ENCODE results near the gene UVRAG. TPM values are rescaled to one million over a fixed set of nuclear protein-coding genes. Genes with fewer than 3 reads are reported as not detected.
"Not testable (repeated sequence)": the region's sequence is repeated elsewhere in the genome, so short reads cannot be mapped to it uniquely, and the experiment has no call there.

Gene UVRAG
- total RNA-seq, 1 donor from 2014 or later, result 24.7 TPM

DNA sequence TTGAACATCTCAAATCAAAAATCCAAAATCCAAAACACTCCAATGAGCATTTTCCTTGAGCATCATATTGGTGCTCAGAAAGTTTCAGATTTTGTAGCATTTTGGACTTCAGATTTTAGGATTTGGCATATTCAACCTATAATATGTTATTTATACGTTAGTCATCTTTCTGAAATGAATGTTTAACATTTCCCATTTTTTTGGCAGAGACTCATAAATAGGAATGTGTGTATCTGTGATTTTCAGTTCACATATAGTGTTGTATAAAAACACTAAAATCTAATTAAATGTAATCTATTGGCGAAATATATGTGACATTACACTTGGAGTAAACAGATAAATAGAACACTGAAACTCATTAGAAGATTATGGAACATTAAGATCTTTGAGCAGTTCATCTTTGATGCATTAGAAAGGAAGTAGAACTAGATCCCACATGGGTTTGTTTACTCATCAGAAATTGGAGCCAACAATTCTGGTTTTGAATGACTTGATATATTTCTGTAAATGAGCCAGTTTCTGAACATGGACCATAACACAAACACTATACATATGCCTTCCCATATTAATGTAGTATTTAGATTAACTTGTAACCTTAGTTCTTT is 153.1 kb downstream of the UVRAG start:
- peak; percentile 42 for DNase-seq

DNA sequence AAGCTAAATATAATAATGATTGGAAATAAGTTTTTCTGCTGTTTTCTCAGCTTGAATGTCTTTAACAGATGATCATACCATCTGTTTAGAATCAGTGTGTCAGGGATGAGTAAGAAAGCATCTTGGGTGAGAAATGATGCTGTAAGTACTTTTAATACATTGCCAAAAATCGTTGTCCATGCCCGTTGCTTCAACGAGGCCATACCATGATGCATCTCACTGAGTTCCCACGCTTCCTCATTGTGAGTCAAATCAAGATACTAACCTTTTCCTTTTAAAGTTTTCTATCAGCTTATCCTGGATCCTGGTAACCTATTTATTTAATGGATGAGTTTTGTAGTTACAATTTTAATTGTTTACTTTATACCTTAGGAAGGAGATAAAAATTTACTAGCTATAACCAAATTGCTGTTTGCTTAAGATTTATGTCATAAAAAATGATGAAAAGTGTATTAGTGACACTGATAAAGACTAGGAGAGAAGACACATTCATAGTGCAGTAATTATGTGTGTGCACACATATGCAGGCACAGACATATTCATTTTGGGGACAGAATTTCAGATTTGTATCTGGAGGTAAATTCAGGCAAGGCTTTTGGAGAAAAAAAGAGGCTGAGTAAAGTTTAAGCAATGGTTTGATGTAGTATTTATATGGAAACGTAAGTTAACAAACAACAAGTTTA is 154.8 kb downstream of the UVRAG start:
- DNase-seq, result no peak

- DNase-seq, result not testable (repeated sequence)
Observed at GRCh38 chr11:75973710-75974109, 158.7 kb downstream of the UVRAG start.

DNA sequence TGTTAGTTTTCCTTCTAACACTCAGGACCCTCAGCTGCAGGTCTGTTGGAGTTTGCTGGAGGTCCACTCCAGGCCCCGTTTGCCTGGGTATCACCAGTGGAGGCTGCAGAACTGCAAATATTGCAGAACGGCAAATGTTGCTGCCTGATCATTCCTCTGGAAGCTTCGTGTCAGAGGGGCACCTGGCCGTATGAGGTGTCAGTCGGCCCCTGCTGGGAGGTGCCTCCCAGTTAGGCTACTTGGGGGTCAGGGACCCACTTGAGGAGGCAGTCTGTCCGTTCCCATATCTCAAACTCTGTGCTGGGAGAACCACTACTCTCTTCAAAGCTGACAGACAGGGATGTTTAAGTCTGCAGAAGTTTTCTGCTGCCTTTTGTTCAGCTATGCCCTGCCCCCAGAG is 164.1 kb downstream of the UVRAG start:
- not testable (repeated sequence) for DNase-seq

- DNase-seq, result not testable (repeated sequence)
Observed at GRCh38 chr11:75979479-75980027, 164.5 kb downstream of the UVRAG start.

GRCh38 chr11:75980031-75980430 is 165.0 kb downstream of the UVRAG start:
- DNase-seq, result no peak

DNA sequence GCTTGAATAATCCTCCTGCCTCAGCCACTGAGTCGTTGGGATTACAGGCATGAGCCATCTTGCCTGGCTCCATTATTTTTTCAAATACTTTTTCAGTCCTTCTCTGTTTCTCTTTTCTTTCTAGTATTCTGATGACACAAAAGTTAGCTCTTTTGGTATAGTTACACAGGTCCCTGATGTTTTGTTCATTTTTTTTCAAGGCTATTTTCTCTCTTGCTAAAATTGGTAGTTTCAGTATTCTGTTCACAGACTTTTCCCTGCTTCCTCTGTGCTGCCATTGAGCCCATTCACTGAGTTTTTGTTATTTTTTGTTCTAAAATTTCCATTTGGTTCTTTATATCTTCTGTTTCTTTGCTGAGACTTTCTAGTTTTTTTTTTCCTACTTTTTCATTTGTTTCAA is 166.5 kb downstream of the UVRAG start:
- DNase-seq, result no peak

DNA sequence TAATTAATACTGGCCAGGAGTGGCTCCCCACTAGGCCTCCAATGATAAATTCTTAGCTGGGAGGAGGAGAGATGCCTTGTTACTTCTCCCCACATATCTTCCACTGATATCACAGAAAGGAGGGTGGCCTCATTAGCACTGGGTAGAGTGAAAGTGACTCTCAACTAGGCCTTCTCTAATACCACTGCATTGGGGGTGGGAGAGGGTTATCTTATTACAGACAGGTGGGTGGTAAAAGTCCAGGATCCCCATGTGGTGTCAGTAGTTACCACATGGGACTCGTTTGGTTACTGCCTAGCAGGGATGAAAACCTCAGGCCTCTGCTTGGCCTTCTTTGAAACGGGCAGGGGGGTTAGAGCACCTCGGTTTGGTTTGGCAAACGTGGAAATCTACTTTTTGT is 167.3 kb downstream of the UVRAG start:
- DNase-seq, result no peak

- peak; percentile 33 for DNase-seq
Observed at GRCh38 chr11:75986966-75987365, 172.0 kb downstream of the UVRAG start.

- DNase-seq, result no peak
Observed at GRCh38 chr11:75993126-75993525, 178.1 kb downstream of the UVRAG start.

DNA sequence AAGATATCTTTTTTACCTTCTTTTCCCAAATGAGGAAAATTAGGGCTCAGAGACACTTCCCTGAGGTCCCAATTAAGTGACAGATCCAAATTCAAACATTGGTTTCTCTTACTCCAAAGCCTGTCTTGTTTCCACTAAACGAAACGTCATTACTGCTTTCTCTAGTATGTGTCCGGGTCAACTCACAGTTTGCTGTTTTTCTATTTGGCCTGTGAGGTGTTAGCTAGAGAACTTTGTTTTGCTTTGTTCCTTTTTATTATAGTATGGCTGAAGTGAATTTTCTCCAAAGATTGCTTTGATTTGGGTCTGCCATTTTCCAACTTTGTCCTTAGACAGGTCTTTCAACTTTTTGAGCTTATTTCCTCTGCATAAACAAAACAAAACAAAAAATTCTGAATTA is 179.6 kb downstream of the UVRAG start:
- DNase-seq, result no peak

DNA sequence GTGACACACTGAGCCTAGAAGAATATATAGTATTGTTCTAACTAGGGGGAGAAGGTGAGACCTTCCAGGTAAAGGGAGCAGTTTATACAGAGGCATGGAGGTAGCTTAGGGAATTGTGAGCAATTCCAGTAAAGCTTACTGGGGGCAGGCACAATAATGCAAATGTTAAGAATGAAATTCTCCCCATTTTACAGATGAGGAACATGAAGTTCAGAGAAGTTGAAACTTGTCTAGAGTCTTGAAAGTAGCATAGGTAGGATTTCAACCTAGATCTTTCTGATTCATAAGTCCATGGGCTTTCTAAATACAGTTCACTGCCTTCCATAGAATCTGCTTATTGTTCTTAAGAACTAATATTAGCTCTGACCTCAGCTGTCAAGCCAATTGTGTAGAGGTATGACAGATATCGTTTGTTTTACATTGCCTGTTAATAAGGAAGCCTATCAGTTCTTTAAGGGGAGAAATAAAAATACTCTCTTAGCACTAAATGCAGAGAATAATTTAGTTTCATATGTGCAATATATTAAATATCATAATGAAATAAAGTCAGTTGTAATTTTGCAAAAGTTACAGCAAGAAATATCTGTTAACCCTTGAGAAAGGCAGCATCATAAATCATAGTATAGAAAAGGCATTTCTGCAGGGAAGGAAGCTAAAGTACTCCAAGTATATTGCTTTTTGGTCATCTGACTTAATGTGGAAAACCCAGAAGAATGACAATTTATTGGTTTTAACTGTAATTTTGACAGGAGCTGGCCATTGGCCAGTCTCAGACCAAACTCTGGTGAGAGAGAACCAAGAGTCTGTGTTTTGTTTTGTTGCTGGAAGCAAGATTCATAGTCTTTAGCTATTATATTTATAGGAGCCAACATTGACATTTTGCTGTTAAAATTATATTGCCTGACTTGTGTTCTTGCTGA is 181.8 kb downstream of the UVRAG start:
- peak; percentile 38 for DNase-seq

GRCh38 chr11:76004400-76004799 is 189.4 kb downstream of the UVRAG start:
- no peak for DNase-seq

GRCh38 chr11:76005756-76006155 is 190.7 kb downstream of the UVRAG start:
- no peak for DNase-seq

DNA sequence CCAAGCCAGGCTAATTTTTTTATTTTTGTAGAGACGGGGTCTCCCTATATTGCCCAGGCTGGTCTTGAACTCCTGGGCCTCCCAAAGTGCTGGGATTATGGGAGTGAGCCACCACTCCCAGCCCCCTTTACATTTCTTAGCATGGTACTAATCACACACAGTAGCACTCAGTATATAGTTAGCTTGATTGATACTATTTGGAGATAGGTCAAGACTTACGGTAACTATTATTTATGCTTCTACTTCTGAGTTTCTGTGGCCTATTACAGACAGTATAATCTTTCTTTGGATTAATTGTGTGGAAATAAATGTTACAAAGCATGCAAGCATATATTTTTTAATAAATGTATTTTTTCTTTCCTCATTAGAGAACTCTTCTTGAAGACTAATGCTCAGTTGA is 192.2 kb downstream of the UVRAG start:
- no peak for DNase-seq

DNA sequence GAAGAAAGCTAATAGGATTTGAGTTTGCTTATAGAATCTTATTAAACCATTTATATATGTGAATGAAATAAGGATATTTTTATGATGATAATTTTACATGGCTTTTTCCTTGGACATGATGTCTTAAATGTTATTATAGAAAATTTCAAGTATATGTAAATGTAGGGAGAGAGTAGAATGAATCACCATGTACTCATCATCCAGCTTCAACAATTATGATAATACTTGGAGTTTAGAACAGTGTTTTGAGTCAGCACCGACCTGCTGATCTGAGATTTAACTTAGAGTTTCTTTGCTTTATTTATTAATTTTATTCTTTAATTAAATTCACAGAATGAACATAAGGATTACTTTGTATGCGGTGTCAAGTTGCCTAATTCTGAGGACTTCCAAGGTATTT is 193.5 kb downstream of the UVRAG start:
- DNase-seq, result no peak

DNA sequence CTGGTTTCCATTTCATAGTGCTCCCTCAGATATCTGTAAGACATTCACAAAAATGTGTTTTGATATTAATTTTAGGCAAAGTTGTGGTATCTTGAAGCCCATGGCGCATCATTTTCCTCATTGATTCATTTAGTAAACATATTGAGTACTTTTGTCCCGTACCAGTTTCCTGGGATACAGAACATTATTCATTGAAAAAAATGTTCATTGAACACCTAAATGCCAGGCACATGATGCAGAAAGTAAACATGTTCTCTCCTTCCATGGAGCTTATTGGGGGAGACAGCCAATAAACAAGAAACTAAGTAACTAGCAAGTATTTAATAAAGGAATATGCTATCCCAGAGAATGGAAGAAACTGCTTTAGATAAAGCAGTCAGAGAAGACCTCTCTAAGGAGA is 195.0 kb downstream of the UVRAG start:
- DNase-seq, result no peak

GRCh38 chr11:76013526-76013925 is 198.5 kb downstream of the UVRAG start:
- no peak for DNase-seq

GRCh38 chr11:76023236-76024068 is 208.4 kb downstream of the UVRAG start:
- DNase-seq, result peak; percentile 76

DNA sequence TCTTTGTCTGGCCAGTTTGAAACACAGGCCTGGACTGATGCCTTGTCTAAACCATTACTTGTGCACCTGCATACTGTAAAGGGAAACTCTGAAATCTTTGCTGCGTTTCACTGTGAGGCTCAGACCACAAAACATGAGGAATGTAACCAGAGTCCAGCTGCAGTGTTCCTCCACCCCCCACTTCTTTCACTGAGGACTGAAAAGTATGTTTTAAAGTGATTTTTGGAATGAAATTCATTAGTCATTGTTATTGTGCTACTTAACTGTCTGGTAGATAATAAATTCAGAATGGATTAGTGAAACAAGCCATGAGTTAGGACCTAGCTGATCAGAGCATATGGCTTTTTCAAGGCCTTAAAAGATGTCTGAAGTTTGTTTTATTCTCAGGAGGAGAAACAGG is 210.1 kb downstream of the UVRAG start:
- peak; percentile 71 for DNase-seq

DNA sequence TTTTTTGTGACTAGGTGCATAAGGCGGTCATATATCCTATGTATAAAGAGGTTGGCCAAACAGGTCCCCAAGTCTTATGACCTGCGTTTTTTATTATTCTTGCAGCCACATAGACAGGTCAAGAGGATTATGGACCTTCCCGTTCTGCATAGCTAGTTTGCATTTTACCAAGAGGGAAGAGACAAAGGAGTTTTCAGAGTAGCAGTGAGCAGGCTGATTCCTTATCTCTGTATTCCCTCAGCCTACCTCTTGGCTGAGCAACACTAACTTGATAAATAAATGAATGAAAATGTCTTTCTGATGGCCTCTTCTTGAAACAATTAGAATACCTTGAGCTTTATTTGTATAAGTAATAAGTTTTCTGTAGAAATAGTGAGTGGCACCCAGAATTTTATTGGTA is 210.8 kb downstream of the UVRAG start:
- DNase-seq, result no peak

DNA sequence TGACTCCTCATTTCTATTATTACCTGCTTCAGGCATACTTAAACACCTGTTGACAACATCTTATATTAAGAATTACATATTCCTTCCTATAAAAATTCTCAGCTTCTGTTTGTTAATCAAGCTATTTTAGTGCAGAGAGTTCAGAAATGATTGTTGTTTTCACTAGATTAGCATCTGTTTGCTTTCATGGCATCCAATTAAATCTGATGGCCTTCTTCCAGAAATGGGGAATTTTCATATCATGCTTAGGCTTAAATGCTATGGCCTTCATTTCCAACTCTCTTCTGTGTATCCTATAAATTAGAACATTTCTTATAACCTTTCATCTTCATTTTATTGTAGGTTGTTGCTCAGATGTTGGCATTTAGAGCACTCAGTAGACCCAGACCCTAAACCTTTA is 211.3 kb downstream of the UVRAG start:
- DNase-seq, result no peak

All from tongue (tissue), 2 donors.